HCT116 (cell line): ENCODE measurements around the gene CCDC74A.

Experiments used
- CEBPB ChIP-seq: IDR thresholded peaks from 2 replicates; pipeline ENCODE4 v1.6.1; 2012; ENCODE audit warnings: low read depth
- CTCF ChIP-seq, 3 experiments: fragments of 200-600 bp in 1 of 3; sonication (generic) in 1 of 3; IDR thresholded peaks in 2 of 3; conservative IDR thresholded peaks in 1 of 3; 2 replicates each; pipeline ENCODE4 v1.5.1; 2012 to 2017; ENCODE audit warnings: low read depth in 2 of 3, low read length in 2 of 3, antibody characterized with exemption in 1 of 3, borderline replicate concordance in 1 of 3, control low read depth in 1 of 3, mild to moderate bottlenecking in 1 of 3, mixed read lengths in 1 of 3, mixed run types in 1 of 3, moderate library complexity in 1 of 3; ENCODE audit not compliant: insufficient read depth in 1 of 3
- ELF1 ChIP-seq: IDR thresholded peaks from 2 replicates; pipeline ENCODE4 v1.6.1; 2012; ENCODE audit warnings: low read depth, borderline replicate concordance
- EZH2 ChIP-seq: fragments of 200-600 bp; sonication (generic); IDR thresholded peaks from 2 replicates; pipeline ENCODE4 v1.6.1; 2017; ENCODE audit warnings: antibody characterized with exemption, mixed run types
- EZH2phosphoT487 ChIP-seq: fragments of 200-600 bp; IDR thresholded peaks from 2 replicates; pipeline ENCODE4 v1.6.1; 2018; ENCODE audit warnings: antibody characterized with exemption, borderline replicate concordance
- JUND ChIP-seq: IDR thresholded peaks from 2 replicates; pipeline ENCODE4 v1.6.1; 2012
- POLR2A ChIP-seq: IDR thresholded peaks from 2 replicates; pipeline ENCODE4 v1.7.0; 2011; ENCODE audit warnings: borderline replicate concordance; ENCODE audit not compliant: insufficient read depth, insufficient read length; ENCODE audit errors: extremely low read depth
- POLR2AphosphoS5 ChIP-seq: IDR thresholded peaks from 2 replicates; pipeline ENCODE4 v1.6.1; 2011; ENCODE audit warnings: mild to moderate bottlenecking, low read depth, low read length, moderate library complexity
- RAD21 ChIP-seq: IDR thresholded peaks from 2 replicates; pipeline ENCODE4 v1.6.1; 2012; ENCODE audit warnings: low read depth, mild to moderate bottlenecking
- REST ChIP-seq: IDR thresholded peaks from 2 replicates; pipeline ENCODE4 v1.6.1; 2012; ENCODE audit warnings: low read depth
- YY1 ChIP-seq: IDR thresholded peaks from 2 replicates; pipeline ENCODE4 v1.6.1; 2011; ENCODE audit warnings: low read length, low read depth, moderate library complexity, mild to moderate bottlenecking; ENCODE audit not compliant: insufficient replicate concordance; ENCODE audit errors: extremely low read depth
- ZBTB33 ChIP-seq: IDR thresholded peaks from 2 replicates; pipeline ENCODE4 v1.6.1; 2011; ENCODE audit warnings: mild to moderate bottlenecking, low read length, moderate library complexity; ENCODE audit not compliant: insufficient replicate concordance; ENCODE audit errors: extremely low read depth
- ZNF274 ChIP-seq: fragments of 200-500 bp; sonication (Bioruptor generic); IDR thresholded peaks from 2 replicates; pipeline ENCODE4 v1.6.1; 2014; ENCODE audit warnings: mild to moderate bottlenecking, low read depth, low read length, inconsistent platforms

- TF ChIP-seq POLR2A: no peak
- TF ChIP-seq JUND: no peak
- TF ChIP-seq CTCF (IDR thresholded peaks at IDR 0.05 in 2 of 3, conservative IDR thresholded peaks at IDR 0.05 in 1 of 3; ENCODE audit: borderline replicate concordance in 1 of 3, insufficient read depth in 1 of 3, low read depth in 2 of 3, low read length in 2 of 3): no peak
- TF ChIP-seq REST: no peak
- no peak for TF ChIP-seq EZH2phosphoT487
- TF ChIP-seq EZH2: no peak
- TF ChIP-seq ELF1: no peak
- TF ChIP-seq ZBTB33: no peak
- TF ChIP-seq RAD21: no peak
- no peak for TF ChIP-seq CEBPB
- TF ChIP-seq ZNF274: no peak
- TF ChIP-seq YY1: no peak
- TF ChIP-seq POLR2AphosphoS5: no peak
These were observed 50.1 kb downstream of the CCDC74A start for GRCh38 chr2:131577812-131578211.
